Thyroid gland (tissue), 4 donors: ENCODE data around the gene VARS2.

Experiments
- POLR2A ChIP-seq, 2 donors: fragments of 450-650 bp; IDR thresholded peaks; one replicate each; pipeline ENCODE4 v1.6.1; 2017; ENCODE audit warnings: antibody characterized with exemption in 2 of 2, mild to moderate bottlenecking in 2 of 2, moderate library complexity in 1 of 2
- TF ChIP-seq, protein P1 (sequence below), 6 experiments: fragments of 200-600 bp in 3 of 6; fragments of 450-650 bp in 3 of 6; sonication (generic) in 3 of 6; IDR thresholded peaks; one replicate each; pipeline ENCODE4 v1.5.1; 2016 to 2019; ENCODE audit warnings: antibody characterized with exemption in 6 of 6, mild to moderate bottlenecking in 2 of 6, inconsistent platforms in 1 of 6, moderate library complexity in 1 of 6

DNA sequence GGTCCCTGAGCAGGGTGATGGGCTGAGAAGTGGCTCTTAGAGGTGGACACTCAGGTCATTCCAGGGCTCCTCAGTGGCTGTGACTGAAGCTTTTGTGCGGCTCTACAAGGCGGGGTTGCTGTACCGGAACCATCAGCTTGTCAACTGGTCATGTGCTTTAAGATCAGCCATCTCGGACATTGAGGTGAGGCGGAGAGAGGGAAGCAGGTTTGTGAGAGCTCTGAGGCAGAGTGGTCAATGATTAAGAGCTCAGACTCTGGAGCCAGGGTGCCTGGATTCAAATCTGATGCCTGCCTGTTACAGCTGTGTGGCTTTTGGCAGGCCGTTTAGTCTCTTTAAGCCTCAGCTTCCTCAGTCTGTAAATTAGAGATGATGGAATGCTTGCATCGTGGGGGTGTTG is 3.0 kb downstream of the VARS2 start:
- TF ChIP-seq, protein P1, sequence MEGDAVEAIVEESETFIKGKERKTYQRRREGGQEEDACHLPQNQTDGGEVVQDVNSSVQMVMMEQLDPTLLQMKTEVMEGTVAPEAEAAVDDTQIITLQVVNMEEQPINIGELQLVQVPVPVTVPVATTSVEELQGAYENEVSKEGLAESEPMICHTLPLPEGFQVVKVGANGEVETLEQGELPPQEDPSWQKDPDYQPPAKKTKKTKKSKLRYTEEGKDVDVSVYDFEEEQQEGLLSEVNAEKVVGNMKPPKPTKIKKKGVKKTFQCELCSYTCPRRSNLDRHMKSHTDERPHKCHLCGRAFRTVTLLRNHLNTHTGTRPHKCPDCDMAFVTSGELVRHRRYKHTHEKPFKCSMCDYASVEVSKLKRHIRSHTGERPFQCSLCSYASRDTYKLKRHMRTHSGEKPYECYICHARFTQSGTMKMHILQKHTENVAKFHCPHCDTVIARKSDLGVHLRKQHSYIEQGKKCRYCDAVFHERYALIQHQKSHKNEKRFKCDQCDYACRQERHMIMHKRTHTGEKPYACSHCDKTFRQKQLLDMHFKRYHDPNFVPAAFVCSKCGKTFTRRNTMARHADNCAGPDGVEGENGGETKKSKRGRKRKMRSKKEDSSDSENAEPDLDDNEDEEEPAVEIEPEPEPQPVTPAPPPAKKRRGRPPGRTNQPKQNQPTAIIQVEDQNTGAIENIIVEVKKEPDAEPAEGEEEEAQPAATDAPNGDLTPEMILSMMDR (IDR thresholded peaks at IDR 0.05), result no peak
- TF ChIP-seq POLR2A (IDR thresholded peaks at IDR 0.05), result no peak
